ENCODE results near the gene PABPN1L. TPM values are rescaled to one million over a fixed set of nuclear protein-coding genes. Genes with fewer than 3 reads are reported as not detected.

The PABPN1L gene
- total RNA-seq, 1 donor from 2014 or later, result not detected

DNA sequence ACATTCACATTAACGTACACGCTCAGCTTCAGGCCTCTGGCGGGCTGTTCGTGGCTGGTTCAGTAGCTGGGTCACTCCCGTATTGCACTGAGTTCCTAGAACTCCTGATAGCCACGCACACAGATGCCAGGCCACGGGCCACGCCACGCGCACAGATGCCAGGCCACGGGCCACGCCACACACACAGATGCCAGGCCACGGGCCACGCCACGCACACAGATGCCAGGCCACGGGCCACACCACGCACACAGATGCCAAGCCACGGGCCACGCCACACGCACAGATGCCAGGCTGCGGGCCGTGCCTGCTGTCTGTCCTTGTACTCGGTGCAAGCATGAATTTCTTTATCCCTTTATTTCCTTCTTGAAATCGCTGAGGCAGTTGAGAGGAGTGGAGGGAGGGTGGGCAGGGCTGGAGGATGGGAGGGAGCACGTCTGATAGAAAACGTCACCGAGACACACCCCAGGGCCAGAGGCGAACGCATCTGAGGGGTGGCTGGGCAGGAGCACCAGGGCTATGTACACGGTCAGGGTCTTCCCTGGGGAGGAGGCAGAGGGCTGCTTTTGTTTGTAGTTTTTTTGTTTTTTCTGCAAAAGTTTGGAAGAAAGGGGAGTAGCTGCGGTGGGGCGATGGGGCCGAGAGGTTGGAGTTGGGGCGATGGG, 8.6 kb upstream of the PABPN1L start:
- DNase-seq (ENCODE audit: low read depth) (no peak), FAIRE-seq (no peak)
- Histone ChIP-seq H3K36me3 (ENCODE audit: insufficient read depth, low read length) (no peaks in the 10 kb centered on the region), H3K27me3 (ENCODE audit: insufficient read depth, low read length) (no peaks in the 10 kb centered on the region), H3K4me3 (ENCODE audit: insufficient read depth, low read depth, low read length) (no peak overlapping the region), H3K9me3 (ENCODE audit: insufficient read depth, low read depth, low read length) (no peaks in the 10 kb centered on the region), H2AFZ (ENCODE audit: low read depth, low read length) (no peak overlapping the region), H3K4me2 (ENCODE audit: low read length) (no peak overlapping the region), H3K9ac (ENCODE audit: low read length) (no peak overlapping the region), H4K20me1 (ENCODE audit: insufficient read depth, low read length) (no peaks in the 10 kb centered on the region), H3K27ac (ENCODE audit: low read depth, low read length) (no peak overlapping the region), H3K79me2 (ENCODE audit: insufficient read depth, low read length) (no peaks in the 10 kb centered on the region), H3K4me1 (ENCODE audit: insufficient read depth, low read length) (no peaks in the 10 kb centered on the region)
- Mint-ChIP-seq H3K4me1 (ENCODE audit: low read depth, unreplicated experiment) (no peaks in the 10 kb centered on the region), H3K27me3 (ENCODE audit: low read depth, unreplicated experiment) (peaks cover 36% of the 10 kb centered on the region), H3K4me3 (ENCODE audit: unreplicated experiment) (no peak overlapping the region), H3K9me3 (ENCODE audit: unreplicated experiment) (no peaks in the 10 kb centered on the region), H3K36me3 (ENCODE audit: low read depth, unreplicated experiment) (no peaks in the 10 kb centered on the region), H3K27ac (ENCODE audit: unreplicated experiment) (no peak overlapping the region)
- TF ChIP-seq EZH2 (IDR thresholded peaks at IDR 0.05; ENCODE audit: insufficient read depth, low read length), result no peak
- TF ChIP-seq, protein P1, sequence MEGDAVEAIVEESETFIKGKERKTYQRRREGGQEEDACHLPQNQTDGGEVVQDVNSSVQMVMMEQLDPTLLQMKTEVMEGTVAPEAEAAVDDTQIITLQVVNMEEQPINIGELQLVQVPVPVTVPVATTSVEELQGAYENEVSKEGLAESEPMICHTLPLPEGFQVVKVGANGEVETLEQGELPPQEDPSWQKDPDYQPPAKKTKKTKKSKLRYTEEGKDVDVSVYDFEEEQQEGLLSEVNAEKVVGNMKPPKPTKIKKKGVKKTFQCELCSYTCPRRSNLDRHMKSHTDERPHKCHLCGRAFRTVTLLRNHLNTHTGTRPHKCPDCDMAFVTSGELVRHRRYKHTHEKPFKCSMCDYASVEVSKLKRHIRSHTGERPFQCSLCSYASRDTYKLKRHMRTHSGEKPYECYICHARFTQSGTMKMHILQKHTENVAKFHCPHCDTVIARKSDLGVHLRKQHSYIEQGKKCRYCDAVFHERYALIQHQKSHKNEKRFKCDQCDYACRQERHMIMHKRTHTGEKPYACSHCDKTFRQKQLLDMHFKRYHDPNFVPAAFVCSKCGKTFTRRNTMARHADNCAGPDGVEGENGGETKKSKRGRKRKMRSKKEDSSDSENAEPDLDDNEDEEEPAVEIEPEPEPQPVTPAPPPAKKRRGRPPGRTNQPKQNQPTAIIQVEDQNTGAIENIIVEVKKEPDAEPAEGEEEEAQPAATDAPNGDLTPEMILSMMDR (IDR thresholded peaks at IDR 0.05; ENCODE audit: insufficient read depth, low read depth, low read length), result no peak

DNA sequence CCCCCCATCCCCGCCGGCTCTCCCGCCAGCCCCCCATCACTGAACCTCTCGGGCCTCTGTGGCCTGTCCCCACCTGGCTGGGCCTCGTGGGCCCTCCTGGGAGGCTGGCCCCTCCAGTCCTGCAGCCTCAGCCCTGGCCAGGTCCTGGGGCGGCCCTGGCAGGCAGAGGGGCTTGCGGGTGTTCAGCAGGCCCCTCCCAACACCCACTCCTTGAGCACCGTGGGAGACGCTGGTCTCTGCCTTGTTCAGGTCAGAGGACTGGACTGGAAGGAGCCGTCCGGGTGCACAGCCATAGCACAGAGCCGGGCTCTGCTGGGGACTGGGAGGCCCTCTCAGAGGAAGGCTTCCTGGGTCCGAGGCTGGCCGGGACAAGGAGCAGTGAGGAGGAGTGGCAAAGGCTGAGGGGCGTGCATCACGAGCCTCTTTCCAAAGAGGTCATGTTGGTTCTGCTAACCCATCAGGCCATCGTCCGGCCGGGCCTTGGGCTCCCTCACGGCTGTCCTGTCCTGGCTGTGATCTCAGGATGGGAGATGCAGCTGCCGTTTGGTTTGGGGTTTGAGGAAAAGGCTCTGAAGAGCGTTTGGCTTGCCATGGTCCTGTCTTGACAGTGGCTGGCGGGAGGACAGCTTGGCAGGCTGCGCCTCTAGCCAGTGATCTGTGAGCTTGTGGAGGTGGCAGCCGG, 6.3 kb upstream of the PABPN1L start:
- H3K27me3 Mint-ChIP-seq (ENCODE audit: low read depth, unreplicated experiment), result peaks cover 40% of the 10 kb centered on the region
- Histone ChIP-seq H3K9me3 (ENCODE audit: insufficient read depth, low read depth, low read length) (no peaks in the 10 kb centered on the region), H3K79me2 (ENCODE audit: insufficient read depth, low read length) (no peaks in the 10 kb centered on the region), H4K20me1 (ENCODE audit: insufficient read depth, low read length) (no peaks in the 10 kb centered on the region), H3K4me3 (ENCODE audit: insufficient read depth, low read depth, low read length) (no peak overlapping the region), H3K36me3 (ENCODE audit: insufficient read depth, low read length) (no peaks in the 10 kb centered on the region), H3K4me2 (ENCODE audit: low read length) (no peak overlapping the region), H3K27ac (ENCODE audit: low read depth, low read length) (no peak overlapping the region), H3K27me3 (ENCODE audit: insufficient read depth, low read length) (peaks cover 4% of the 10 kb centered on the region), H2AFZ (ENCODE audit: low read depth, low read length) (no peak overlapping the region), H3K9ac (ENCODE audit: low read length) (no peak overlapping the region), H3K4me1 (ENCODE audit: insufficient read depth, low read length) (no peaks in the 10 kb centered on the region)
- no peak for FAIRE-seq
- no peak overlapping the region for H3K4me3 Mint-ChIP-seq (ENCODE audit: unreplicated experiment)
- H3K9me3 Mint-ChIP-seq (ENCODE audit: unreplicated experiment), result no peaks in the 10 kb centered on the region
- no peaks in the 10 kb centered on the region for H3K36me3 Mint-ChIP-seq (ENCODE audit: low read depth, unreplicated experiment)
- no peak for DNase-seq (ENCODE audit: low read depth)
- no peak overlapping the region for H3K27ac Mint-ChIP-seq (ENCODE audit: unreplicated experiment)
- no peaks in the 10 kb centered on the region for H3K4me1 Mint-ChIP-seq (ENCODE audit: low read depth, unreplicated experiment)
- TF ChIP-seq, protein P1 (IDR thresholded peaks at IDR 0.05; ENCODE audit: insufficient read depth, low read depth, low read length), result no peak
- TF ChIP-seq EZH2 (IDR thresholded peaks at IDR 0.05; ENCODE audit: insufficient read depth, low read length), result no peak

Data from astrocyte (in vitro differentiated cells and primary cell).